HuH-7 (cell line): Measurements from ENCODE around the gene EGLN3.
"Not testable (repeated sequence)": the region's sequence is repeated elsewhere in the genome, so short reads cannot be mapped to it uniquely, and the experiment has no call there.

Source experiments
- DNase-seq: peaks from one replicate; pipeline ENCODE4 v3.0.0; 2011; ENCODE audit warnings: low spot score

The EGLN3 gene

DNA sequence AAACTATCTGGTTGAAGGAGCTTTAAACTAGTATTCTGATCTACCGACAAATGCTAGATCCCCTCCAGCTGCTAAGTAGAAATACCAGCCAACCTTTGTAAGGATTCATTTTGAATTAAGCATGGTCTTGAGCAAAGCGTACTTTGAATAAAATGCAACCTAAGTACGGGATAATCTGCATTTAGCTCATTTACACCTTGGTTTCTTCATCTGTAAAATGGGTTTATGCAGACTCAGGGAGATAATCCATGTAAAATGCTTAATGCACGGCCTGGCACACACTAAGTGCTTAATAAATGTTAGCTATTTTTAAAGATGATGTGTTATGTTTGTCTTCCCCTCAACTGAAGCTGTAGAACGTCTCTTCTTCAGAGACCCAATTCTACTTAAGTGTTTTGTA is 15.9 kb downstream of the EGLN3 start:
- no peak for DNase-seq

DNA sequence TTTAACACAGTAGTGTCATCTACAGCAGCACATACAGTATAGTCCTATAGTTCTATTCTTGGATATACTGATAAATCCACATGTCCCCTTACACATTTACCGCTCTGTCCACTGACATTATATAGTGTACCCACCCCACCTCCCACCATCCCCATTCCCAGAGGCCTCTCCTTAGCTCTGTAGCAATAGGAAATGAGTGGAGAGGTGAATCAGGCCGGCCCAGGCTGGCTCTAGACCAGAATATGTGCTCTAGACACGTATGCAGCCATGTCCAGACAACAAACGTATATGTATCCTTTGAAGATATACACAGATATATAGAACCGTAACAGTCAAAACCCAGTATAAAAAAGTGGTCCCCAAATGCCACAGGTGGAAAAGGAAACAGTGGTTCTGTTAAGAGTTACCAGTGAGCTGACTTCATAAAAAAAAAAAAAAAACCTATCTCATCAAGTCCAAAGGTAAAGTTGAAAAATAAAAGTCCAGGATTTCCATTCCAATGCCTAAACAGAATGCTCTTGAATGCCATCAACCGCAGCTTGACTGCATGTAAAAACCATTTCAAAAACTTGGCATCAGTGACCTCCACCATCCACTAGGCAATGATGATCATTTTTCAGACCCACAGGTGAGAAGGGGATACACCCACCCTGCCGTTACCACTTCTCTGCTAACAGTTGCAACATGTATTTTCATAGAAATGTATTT is 16.7 kb downstream of the EGLN3 start:
- DNase-seq: no peak

DNA sequence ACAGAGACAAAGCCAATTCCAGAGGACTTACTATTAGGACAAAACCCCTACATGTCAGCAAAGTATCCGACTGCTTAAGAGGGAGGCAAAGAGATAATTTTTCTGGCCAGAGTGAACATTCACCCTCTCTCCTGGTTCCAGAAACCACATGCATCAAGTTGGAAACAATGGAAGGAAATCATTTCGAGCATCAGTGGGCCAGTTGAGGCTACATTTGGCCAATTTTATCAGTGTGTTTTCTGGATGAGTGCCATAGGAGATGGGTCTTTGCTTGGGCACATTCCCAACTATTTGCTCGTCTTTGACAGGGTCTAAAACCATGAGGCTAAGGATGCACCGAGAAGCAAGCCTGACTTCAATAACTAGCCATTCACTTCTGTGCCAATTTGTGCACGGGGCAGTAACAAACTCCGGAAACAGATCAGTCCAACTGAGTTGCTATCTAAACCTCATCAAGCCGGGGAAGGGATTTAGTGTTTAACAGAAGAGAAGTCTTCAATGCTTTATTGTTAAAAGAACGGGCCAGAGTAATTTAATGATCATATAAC is 17.4 kb downstream of the EGLN3 start:
- no peak for DNase-seq

DNA sequence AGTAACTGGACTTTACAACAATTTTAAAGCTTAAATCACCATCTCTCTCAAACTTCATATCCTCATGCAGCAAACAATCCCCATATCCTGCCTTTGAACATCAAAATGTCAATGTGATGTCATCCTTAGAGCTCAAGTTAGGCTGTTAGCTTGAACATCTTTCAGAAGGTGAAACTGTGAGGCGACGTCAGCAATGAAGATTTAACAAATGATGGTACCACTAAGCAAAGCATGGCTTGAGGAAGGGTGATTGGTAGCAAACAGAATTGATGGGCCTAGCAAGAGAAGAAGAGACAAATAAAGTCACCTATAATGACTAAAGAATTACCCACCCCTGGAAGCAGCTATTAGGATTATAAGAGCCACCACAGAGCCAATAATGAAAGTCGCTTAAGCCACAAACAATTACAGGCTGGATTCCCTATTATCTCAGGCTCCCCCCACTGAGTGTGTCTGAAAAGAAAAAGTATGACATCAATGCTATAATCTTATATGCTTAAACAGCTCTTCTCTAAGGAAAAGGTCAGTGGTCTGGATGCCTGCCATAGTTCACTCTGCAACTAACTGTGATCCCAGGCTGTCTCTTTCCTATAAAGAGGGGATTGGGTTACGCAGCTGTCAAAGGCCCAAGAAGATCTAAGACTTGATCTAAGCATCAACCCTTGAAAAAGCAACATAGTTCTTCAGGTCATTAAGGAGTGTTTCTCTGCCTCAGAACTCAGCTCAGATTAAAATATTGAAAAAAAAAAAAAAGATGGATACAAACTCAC is 18.1 kb downstream of the EGLN3 start:
- no peak for DNase-seq

DNA sequence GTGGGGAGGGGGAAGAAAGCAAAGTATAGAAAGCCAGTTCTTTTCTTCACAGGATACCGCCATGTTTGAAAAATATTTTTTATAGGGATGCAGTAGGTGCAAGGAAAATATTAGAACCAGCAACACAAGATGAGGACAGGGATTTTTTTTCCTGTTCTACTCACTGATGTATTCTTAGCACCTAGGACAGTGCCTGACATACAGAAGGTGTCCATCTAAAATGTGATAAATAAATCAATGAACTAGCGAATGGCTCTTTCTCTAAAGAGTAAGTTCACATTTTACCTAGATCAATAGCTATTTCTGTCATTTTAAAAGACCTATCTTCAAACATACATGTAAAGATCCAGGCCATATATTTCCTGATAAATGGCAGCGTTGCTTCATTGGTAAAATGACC is 18.8 kb downstream of the EGLN3 start:
- no peak for DNase-seq

DNA sequence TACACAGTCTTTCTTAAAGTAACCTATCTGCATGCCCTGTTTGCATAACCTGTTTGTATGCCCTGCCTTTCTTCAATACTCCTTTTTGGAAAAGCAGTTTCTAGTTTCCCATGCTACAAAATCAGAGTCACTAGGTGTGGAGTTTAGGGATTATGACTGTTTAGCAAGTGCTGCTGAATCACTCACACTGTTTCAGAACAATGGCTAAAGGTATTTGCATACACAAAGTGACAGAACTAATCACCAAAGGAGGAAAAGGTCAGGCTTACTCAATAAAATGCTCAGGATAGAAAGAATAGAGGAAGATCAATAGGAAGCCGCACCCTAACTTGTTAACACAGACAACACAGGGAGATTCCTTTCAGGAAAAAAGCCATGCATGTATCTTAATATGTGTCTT is 19.4 kb downstream of the EGLN3 start:
- no peak for DNase-seq

DNA sequence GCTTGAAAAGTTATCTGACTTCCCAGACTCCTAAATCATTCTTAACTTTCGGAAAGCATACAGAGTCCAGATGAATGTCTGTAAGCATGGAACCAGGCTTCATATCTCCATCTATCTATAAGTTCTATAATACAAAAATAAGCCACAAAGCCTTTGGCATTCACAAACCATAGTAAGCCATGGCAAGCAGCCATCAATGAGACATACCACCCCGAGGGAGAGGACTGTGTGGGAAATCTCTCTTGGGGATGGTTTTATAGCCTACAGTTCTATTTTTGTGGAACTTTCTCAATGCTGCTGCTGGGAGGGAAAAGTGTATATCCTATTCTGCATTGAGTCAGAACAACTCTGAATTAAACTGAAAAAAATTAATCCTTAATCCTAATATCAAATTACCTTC is 20.4 kb downstream of the EGLN3 start:
- no peak for DNase-seq

DNA sequence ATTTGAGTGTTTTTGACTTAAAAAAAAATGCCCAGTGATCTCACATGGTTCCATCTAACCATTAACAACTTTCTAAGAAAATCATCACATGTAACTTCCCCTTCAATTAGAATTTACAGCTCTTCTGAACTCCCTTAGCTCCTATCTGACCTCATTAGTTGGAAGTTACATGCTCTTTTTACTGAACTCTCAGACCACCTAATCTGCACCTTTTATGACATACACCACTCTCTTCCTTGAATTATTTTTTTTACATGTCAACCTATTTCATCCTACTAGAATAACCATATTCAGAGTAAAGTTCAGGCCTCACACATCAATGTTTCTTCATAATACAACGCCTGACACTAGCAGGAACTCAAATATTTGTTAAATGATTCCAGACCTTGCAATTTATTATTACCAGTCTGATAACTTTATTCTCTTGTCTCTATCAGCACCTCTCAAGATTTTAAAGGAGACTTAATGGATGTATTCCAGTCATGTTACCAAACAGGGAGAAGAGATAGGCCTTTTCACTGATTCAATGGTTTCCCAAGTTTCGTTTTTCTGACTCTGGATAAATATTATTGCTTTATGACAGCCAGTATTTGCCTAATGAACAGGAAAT is 21.0 kb downstream of the EGLN3 start:
- DNase-seq: no peak

DNA sequence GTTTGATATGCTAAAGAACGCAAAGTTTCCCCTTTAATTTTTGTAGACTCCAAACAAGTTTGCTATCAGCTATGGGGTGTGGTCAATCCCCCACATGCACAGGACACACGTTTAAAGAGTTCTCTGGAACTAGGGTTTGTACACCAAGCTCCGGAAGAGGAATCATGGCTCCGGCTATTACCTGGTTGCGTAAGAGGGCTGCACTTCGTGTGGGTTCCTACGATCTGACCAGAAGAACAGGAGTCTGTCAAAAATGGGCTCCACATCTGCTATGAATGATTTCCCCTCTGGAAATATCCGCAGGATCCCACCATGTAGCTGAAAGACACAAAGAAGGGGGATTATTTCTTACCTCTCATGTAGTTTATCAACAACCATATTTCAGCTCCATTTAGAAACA is 22.0 kb downstream of the EGLN3 start:
- no peak for DNase-seq

DNA sequence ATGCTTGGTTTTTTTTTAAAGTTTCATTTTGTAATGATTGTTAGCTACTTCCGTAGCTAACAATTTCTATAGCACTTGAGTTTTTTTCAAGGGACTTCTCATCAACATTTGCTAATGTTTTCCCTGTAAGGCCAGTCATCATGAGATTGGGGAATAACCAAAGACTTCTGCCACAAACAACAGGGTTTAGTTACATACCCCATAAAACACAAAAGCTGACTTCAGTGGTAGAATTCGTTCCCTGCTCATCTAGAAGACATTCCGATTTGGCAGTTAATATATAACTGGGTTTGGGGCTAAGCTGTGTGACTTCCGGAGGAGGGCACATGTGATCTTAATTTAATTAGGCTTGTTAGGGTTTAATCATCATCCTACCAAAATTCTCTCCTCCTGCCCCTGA is 22.9 kb downstream of the EGLN3 start:
- no peak for DNase-seq

DNA sequence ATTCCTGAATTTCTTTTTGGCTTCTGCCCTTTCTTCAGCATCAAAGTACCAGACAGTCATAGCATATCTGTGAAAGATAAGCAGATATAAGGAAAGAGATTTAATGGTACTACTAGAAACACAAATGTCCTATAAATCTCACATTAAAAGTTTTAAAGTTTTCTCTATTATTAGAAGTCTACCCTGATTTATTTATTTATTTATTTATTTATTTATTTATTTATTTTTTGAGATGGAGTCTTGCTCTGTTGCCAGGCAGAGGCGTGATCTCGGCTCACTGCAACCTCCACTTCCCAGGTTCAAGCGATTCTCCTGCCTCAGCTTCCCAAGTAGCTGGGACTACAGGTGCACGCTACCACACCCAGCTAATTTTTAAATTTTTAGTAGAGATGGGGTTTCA is 23.9 kb downstream of the EGLN3 start:
- not testable (repeated sequence) for DNase-seq

DNA sequence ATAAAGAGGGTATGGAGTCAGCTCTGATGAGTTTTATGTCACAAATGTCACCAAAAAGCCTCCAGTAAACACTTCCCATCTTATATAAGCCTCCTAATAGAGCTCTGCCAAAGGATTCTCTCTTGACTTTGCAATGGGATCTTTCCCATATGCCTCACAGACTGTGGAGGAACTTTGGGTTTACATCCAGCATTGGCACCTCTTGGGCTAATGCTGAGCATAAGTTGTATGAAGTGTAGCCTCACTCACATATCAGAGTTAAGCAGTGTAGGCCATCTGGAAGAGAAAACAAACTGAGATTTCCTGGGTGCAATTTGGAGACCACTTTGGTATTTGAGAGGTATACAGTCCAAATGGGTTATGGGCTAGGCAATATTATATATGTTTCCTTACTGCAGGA is 24.9 kb downstream of the EGLN3 start:
- DNase-seq: no peak

DNA sequence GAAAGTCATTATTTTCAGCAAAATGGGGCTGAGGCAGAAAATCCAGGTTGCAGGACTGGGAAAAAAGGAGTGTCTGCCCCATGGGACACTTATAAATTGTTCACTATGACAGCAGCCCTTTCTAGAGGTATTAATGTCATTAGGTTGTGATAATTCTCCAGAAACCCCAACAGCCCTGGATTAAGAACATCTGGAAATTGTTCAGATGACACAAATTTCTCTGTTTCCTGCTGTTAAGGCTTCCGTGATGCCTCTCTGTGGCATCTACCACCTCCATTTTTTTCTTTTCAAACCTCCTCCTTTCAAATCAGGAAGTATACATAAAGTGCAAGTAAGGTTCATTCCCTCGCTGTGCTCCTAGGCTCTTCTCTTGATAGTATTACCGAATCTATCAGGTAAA is 25.6 kb downstream of the EGLN3 start:
- DNase-seq: no peak

DNA sequence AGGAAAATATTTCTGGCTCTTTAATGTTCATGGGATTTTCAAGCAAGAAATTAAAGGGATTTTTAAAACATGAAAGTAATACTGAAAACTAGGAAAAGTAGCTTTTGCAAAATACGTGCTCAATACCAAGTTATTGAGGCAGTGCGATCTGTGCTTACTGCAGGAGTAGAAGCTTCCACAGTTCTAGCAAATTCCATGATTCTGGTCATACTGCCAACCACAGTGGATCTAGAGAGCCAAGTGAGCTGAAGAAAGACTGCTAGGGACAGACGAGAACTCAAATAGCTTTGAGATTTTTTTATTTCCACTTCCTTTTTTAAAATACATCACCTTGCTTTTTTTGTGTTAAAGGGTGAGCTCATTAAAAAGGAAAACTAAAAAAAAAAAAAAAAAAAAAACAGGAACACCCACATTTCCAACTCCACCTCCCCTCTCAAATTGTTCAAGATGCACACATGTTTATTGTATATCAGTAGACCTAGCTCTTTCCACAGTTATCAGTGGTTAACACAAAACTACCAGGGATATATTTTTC is 26.2 kb downstream of the EGLN3 start:
- DNase-seq: no peak

DNA sequence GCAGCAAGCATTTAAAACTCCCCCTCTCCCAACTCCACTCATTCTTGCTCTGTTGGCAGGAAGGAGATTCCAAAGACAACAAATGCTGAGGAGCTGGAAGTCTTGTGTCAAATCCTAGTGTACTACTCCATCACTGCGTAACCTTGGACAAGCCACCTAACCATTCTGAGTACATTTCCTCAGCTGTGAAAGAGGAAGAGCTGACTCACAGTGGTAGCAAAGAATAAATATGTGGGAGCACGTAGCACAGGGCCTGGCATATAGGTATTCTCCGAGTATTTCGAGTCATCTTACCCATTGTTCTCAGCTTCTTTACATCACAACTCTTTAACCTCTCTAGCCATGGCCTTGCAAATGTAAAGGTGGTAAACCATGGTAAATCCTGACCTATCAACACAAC is 28.7 kb downstream of the EGLN3 start:
- DNase-seq: no peak

DNA sequence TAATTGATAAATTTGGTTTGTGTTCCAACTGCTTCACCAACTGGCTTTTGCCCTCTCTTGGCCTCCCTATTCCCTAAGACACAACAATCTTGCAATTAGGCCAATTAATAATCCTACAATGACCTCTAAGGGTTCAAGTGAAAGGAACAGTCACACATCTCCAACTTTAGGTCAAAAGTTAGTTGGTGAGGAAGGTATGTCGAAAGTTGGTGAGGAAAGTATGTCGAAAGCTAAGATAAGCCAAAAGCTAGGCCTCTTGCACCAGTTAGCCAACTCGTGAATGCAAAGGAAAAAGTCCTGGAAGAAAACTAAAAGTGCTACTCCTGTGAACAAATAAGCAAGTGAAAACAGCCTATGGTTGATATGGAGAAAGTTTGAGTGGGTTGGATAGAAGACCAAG is 32.6 kb downstream of the EGLN3 start:
- DNase-seq: no peak

DNA sequence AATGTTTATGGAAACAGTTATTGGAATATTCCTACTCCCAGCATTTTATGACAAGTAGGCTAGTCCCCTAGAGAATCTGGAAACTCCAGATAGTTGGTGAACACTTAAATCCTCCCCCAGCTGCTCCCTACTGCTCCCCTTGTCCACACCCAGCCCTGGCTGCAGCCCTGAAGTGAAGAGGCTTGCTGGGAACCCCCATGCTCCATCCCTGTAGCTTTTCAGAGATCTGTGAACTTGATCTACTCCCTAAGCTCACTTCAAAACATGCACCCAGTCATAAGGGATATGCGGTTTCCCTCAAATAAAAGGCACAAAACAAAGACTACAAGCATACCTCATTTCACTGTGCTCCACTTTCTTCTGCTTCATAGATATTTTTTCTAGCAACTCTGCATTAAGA is 33.2 kb downstream of the EGLN3 start:
- no peak for DNase-seq

DNA sequence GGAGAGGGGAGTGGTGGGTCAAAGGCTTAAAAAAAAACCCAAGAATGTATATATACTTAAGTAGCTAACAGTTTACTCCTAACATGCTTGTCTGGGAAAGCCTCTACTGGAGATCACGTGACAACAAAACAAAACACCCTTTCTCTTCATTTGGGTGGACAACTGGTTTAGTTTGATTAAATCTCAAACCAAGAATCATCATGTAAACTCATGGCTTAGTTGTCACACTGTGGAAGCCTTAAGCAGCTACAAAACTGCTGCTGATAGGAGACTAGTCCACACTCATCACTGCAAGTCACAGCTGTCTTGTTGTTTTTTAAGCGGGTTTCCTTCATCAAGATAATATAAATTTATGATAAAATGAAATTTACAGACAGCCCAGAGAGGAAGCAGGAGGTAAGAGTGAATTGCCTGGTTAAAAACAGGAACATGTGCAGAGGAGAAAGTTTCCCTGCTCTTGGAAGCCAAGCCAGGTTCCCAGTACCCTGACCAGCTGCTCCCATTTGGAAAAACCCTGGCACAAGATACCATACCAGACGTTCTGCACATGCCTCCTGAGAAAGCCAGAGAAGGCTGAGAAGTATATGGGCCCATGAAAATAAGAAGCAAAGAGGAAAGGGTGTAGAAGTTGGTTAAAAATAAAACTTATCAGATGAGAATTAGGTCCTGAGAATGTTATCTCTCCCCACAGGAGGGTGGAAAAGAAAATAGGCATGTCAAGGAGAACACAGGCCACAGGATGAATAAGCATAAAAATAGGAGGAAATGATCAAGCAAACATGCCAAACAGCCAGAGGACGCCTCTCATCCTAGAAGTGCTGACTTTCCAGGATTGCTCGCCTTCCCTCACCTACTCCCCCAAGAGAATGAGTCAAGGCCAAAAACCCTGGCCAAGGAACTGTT is 34.0 kb downstream of the EGLN3 start:
- DNase-seq: no peak

DNA sequence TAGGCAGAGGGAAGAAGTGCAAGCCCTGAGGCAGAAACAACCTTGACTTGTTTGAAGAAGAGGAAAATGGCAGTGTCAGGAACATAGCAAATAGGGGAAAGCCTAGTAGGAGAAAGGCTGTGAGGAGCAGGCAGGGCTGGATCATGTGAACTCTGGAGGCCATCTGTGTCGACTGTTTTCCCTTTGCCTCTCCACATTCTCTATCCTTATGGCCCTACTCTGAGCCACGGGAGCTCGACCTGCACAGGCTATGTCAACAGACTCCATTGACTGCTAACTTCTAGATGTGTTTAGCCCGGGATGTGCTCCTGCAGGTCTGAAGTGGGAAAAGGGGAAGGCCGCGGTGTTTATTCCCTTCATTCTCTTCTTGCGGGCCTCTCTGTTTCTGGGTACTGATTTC is 35.2 kb downstream of the EGLN3 start:
- no peak for DNase-seq

DNA sequence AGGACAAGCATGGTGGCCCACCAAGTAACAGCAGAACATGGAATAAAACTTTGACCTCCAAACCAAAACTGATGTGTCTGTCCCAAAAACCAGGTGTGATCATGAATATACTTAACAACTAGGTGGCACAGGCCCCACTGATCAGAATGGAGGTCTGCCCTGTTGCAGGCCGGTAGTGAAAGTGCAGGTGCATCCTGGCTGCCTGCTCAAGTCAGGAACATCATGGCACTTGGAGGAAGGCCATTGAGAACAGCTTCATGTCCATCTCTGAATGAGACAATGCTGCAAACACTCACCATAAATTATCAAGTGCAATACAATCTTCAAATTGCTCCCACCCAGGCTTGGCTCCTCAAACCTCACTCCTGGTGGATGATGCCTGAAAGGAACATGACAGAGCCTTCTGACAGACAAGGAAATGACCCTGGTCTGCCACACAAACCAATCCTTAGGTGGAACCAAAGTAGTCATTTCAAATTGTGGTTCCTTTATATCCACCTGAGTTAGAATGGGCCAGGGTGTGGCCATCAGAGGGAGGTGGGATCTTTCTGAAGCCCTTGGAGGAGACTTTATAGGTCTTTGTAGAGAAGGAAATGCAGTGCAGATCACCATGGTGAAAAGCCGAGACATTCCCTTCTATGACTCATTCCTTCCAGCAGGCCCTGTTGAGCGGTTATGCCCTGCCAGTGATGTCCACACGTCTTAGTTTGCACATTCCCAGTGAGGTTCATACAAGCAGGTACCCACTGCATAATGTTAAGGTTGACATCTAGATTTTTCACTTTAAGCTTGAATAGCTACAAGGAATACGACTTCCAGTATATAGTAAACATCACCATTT is 36.0 kb downstream of the EGLN3 start:
- no peak for DNase-seq

DNA sequence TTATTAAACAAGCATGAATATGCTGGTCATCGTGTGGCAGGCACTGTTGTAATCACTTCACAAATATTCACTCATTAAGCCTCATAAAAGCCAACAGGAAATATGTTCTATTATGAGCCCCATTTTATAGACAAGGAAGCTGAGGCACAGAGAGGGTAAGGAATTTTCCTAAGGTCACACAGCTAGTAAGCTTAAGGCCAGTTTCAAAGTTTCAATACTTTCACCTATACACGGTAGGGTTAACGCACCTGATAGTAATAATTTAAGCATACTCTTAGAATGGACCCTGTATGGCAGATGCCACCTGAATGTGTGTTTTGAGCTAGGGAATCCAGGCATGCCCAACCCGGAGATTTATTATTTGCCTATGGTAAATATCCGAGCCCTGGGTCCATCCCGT is 39.8 kb downstream of the EGLN3 start:
- DNase-seq: no peak
